Lung (tissue), 12 donors: ENCODE measurements around the gene ACTL10. TPM values are rescaled to one million over a fixed set of nuclear protein-coding genes. Genes with fewer than 3 reads are reported as not detected.
"Not testable (repeated sequence)": the region's sequence is repeated elsewhere in the genome, so short reads cannot be mapped to it uniquely, and the experiment has no call there.

Experiments
- ATAC-seq: fragments of 200-7000 bp; cut with Tn5 transposase; one replicate; pipeline ENCODE4 v1.9.1; 2020; ENCODE audit warnings: moderate number of reproducible peaks; ENCODE audit not compliant: insufficient read depth, low FRiP score
- DNase-seq, 3 donors: peaks; one replicate each; pipeline ENCODE4 v3.0.0-alpha.2; 2013 to 2017
- H3K27ac ChIP-seq, 2 donors: one replicate each; pipeline ENCODE4 v1.5.1; 2013; ENCODE audit warnings: mild to moderate bottlenecking in 2 of 2, moderate library complexity in 2 of 2, control low read depth in 1 of 2, inconsistent platforms in 1 of 2, low read depth in 1 of 2, low read length in 1 of 2
- H3K27me3 ChIP-seq, 3 donors: one replicate each; pipeline ENCODE4 v1.5.1; 2013; ENCODE audit warnings: low read length in 2 of 3; ENCODE audit not compliant: control insufficient read depth in 3 of 3, insufficient read depth in 3 of 3
- H3K36me3 ChIP-seq, 4 donors: one replicate each; pipeline ENCODE4 v1.5.1; 2013; ENCODE audit warnings: low read length in 4 of 4, mild to moderate bottlenecking in 1 of 4, moderate library complexity in 1 of 4; ENCODE audit not compliant: control insufficient read depth in 4 of 4, insufficient read depth in 4 of 4
- H3K4me1 ChIP-seq, 5 donors: one replicate each; pipeline ENCODE4 v1.5.1; 2013; ENCODE audit warnings: low read length in 5 of 5, mild to moderate bottlenecking in 2 of 5, moderate library complexity in 1 of 5; ENCODE audit not compliant: control insufficient read depth in 5 of 5, insufficient read depth in 5 of 5
- H3K4me3 ChIP-seq: one replicate; pipeline ENCODE4 v1.5.1; 2013; ENCODE audit warnings: mild to moderate bottlenecking, control low read depth, moderate library complexity
- H3K9ac ChIP-seq, 2 donors: one replicate each; pipeline ENCODE4 v1.5.1; 2013; ENCODE audit warnings: low read length in 2 of 2, control low read depth in 1 of 2; ENCODE audit not compliant: insufficient read depth in 1 of 2
- H3K9me3 ChIP-seq, 4 donors: one replicate each; pipeline ENCODE4 v1.5.1; 2013; ENCODE audit warnings: low read length in 3 of 4, mild to moderate bottlenecking in 1 of 4, moderate library complexity in 1 of 4; ENCODE audit not compliant: control insufficient read depth in 4 of 4, insufficient read depth in 3 of 4
- WGBS, 2 donors: extraction: QIAGEN DNeasy Blood & Tissue Kit; methylation state at CpG; one replicate each; pipeline ENCODE4 v1.1.7; 2013; 5-methylcytosine and 5-hydroxymethylcytosine counted together
- polyA plus RNA-seq, 2 donors: library from polyadenylated mRNA; stranded (reverse); fragments of 200-250 nt; gene quantifications; one replicate each; pipeline ENCODE4 v1.2.1, GENCODE V29; 2013
- total RNA-seq, 2 donors: library from RNA; depleted of rRNA in 1 of 2; stranded (reverse); fragments of >200 nt in 1 of 2; gene quantifications; one replicate each; pipeline ENCODE4 v1.2.1, GENCODE V29; 2014 to 2021
- TF ChIP-seq, protein P1 (sequence below): IDR thresholded peaks from 2 replicates; pipeline ENCODE4 v1.5.1; 2012; ENCODE audit warnings: mild to moderate bottlenecking; ENCODE audit errors: control extremely low read depth, extremely low read depth
- donor health status: control.
- donor health status: control.
- donor health status: Bipolar disorder and iron deficiency.
- donor health status: healthy.
- donor health status: DM: yes; HTN: yes; CAD: no.

The ACTL10 gene
- total and polyA plus RNA-seq, 4 donors = 0.26 to 3.4 (median 2.2) TPM

DNA sequence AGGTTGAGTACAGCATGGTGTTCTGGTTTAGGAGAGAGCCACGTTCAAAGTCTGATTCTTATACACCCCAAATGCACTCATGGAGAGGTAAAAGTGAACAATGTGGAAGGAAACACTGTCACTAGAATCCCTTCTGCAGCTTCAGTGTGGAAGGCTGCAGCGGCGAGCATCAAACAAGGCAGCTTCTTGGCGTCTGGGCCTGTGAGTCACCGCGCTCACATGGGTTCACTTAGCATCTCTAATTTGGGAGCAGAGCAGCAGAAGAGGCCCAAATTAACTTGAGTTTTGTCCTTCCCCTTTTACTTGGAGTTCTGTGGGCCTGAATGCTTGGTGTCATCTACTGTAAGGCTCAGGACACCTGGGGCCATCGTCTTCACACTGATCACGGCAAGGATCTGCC is 30.4 kb downstream of the ACTL10 start:
- DNase-seq (no peak), ATAC-seq (no peak)
- no peaks in the 10 kb centered on the region for H3K27me3 ChIP-seq
- WGBS, 2 donors = 89 to 90% methylated on average over 8 of the region's 8 CpGs
- peaks cover 0 to 10% (median 3%) of the 10 kb centered on the region in 5 donors for H3K4me1 ChIP-seq
- H3K36me3 ChIP-seq = no peaks in the 10 kb centered on the region
- no peak overlapping the region for H3K4me3 ChIP-seq
- TF ChIP-seq, protein P1, sequence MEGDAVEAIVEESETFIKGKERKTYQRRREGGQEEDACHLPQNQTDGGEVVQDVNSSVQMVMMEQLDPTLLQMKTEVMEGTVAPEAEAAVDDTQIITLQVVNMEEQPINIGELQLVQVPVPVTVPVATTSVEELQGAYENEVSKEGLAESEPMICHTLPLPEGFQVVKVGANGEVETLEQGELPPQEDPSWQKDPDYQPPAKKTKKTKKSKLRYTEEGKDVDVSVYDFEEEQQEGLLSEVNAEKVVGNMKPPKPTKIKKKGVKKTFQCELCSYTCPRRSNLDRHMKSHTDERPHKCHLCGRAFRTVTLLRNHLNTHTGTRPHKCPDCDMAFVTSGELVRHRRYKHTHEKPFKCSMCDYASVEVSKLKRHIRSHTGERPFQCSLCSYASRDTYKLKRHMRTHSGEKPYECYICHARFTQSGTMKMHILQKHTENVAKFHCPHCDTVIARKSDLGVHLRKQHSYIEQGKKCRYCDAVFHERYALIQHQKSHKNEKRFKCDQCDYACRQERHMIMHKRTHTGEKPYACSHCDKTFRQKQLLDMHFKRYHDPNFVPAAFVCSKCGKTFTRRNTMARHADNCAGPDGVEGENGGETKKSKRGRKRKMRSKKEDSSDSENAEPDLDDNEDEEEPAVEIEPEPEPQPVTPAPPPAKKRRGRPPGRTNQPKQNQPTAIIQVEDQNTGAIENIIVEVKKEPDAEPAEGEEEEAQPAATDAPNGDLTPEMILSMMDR = no peak
- H3K9ac ChIP-seq = no peak overlapping the region
- no peaks in the 10 kb centered on the region for H3K9me3 ChIP-seq
- H3K27ac ChIP-seq = no peak overlapping the region

- H3K9ac ChIP-seq, DNase-seq, H3K27me3 ChIP-seq, H3K9me3 ChIP-seq, H3K4me3 ChIP-seq, H3K27ac ChIP-seq, ATAC-seq, H3K36me3 ChIP-seq, H3K4me1 ChIP-seq: not testable (repeated sequence)
- WGBS, 2 donors = 96 to 97% methylated on average over 10 to 19 of the region's 27 CpGs
Measured at GRCh38 chr20:33698966-33699365, 32.2 kb downstream of the ACTL10 start.

DNA sequence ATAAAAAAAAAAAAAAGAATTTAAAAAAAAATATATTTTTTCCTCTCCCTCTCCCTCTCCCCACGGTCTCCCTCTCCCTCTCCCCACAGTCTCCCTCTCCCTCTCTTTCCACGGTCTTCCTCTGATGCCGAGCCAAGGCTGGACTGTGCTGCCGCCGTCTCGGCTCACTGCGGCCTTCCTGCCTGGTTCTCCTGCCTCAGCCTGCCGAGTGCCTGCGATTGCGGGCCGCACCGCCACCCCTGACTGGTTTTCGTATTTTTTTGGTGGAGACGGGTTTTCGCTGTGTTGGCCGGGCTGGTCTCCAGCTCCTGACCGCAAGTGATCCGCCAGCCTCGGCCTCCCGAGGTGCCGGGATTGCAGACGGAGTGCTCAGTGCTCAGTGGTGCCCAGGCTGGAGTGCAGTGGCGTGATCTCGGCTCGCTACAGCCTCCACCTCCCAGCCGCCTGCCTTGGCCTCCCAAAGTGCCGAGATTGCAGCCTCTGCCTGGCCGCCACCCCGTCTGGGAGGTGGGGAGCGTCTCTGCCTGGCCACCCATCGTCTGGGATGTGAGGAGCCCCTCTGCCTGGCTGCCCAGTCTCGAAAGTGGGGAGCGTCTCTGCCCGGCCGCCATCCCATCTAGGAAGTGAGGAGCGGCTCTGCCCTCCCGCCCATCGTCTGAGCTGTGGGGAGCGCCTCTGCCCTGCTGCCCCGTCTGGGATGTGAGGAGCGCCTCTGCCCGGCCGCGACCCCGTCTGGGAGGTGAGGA is 34.1 kb downstream of the ACTL10 start:
- not testable (repeated sequence) for ATAC-seq, H3K4me1 ChIP-seq, H3K9ac ChIP-seq, H3K27ac ChIP-seq, H3K27me3 ChIP-seq, DNase-seq, H3K36me3 ChIP-seq, H3K9me3 ChIP-seq, H3K4me3 ChIP-seq
- WGBS, 2 donors = 92 to 95% methylated on average over 30 to 45 of the region's 45 CpGs

DNA sequence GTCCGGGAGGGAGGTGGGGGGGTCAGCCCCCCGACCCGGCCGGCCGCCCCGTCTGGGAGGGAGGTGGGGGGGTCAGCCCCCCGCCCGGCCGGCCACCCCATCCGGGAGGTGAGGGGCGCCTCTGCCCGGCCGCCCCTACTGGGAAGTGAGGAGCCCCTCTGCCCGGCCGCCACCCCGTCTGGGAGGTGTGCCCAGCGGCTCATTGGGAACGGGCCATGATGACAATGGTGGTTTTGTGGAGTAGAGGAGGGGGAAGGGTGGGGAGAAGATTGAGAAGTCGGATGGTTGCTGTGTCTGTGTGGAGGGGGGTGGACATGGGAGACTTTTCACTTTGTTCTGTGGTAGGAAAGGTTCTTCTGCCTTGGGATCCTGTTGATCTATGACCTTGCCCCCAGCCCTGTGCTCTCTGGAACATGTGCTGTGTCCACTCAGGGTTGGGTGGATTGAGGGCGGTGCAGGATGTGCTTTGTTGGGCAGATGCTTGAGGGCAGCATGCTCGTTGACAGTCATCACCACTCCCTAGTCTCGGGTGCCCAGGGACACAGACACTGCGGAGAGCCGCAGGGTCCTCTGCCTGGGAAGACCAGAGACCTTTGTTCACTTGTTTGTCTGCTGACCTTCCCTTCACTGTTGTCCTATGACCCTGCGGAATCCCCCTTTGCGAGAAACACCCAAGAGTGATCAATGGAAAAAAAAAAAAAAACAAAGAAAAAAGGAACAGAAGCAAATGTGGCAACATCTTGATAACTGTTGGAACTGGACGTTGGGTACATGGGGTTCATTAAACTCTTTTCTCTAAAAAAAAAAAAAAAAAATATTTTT is 35.1 kb downstream of the ACTL10 start:
- Histone ChIP-seq H3K36me3 (no peaks in the 10 kb centered on the region), H3K9ac (no peak overlapping the region), H3K27me3 (no peaks in the 10 kb centered on the region), H3K27ac (no peak overlapping the region), H3K9me3 (no peaks in the 10 kb centered on the region), H3K4me1 (peaks cover 0 to 1% (median 0%) of the 10 kb centered on the region in 5 donors), H3K4me3 (no peak overlapping the region)
- TF ChIP-seq, protein P1 = no peak
- DNase-seq = no peak
- 90 to 92% methylated on average over 12 to 27 of the region's 27 CpGs for WGBS, 2 donors
- no peak for ATAC-seq
